Adipose tissue (tissue), 3 donors: Measurements from ENCODE around the gene METTL8. TPM values are rescaled to one million over a fixed set of nuclear protein-coding genes. Genes with fewer than 3 reads are reported as not detected.

ENCODE experiments used
- H3K27ac ChIP-seq: one replicate; pipeline ENCODE4 v1.5.1; 2013; ENCODE audit warnings: low read depth, low read length
- WGBS, 3 donors: extraction: QIAGEN DNeasy Blood & Tissue Kit; methylation state at CpG; one replicate each; pipeline ENCODE4 v1.1.7; 2013; 5-methylcytosine and 5-hydroxymethylcytosine counted together
- polyA plus RNA-seq, 3 donors: library from polyadenylated mRNA; stranded (reverse); fragments of 200-250 nt; gene quantifications; one replicate each; pipeline ENCODE4 v1.2.3, GENCODE V29; 2013
- donor health status: healthy with polysubstance abuse.
- donor health status: Bipolar disorder and iron deficiency.
- donor health status: healthy.

The METTL8 gene
- polyA plus RNA-seq, 3 donors = 2.8 to 8.1 (median 3.8) TPM

GRCh38 chr2:171297956-171298355 lies 135.8 kb downstream of the METTL8 start:
- WGBS, 3 donors = 80 to 96% (median 88%) methylated on average over 2 of the region's 2 CpGs
- H3K27ac ChIP-seq = no peak overlapping the region

GRCh38 chr2:171294608-171295007 lies 139.2 kb downstream of the METTL8 start:
- no peak overlapping the region for H3K27ac ChIP-seq
- 92 to 98% (median 93%) methylated on average over 5 of the region's 5 CpGs for WGBS, 3 donors

GRCh38 chr2:171293661-171294060 lies 140.1 kb downstream of the METTL8 start:
- 81 to 89% (median 85%) methylated on average over 5 of the region's 5 CpGs for WGBS, 3 donors
- no peak overlapping the region for H3K27ac ChIP-seq

GRCh38 chr2:171289991-171290390 lies 143.8 kb downstream of the METTL8 start:
- WGBS, 3 donors = 64 to 85% (median 75%) methylated on average over 3 of the region's 3 CpGs
- no peak overlapping the region for H3K27ac ChIP-seq

GRCh38 chr2:171289316-171289715 lies 144.5 kb downstream of the METTL8 start:
- H3K27ac ChIP-seq = no peak overlapping the region

- whole genome bisulfite sequencing, 3 donors = 40 to 56% (median 41%) methylated on average over 4 of the region's 4 CpGs
- H3K27ac ChIP-seq = no peak overlapping the region
Measured at GRCh38 chr2:171287611-171288010, 146.2 kb downstream of the METTL8 start.

- no peak overlapping the region for H3K27ac ChIP-seq
Measured at GRCh38 chr2:171287036-171287571, 146.7 kb downstream of the METTL8 start.

GRCh38 chr2:171281110-171281509 lies 152.7 kb downstream of the METTL8 start:
- H3K27ac ChIP-seq = no peak overlapping the region
- 87 to 96% (median 96%) methylated on average over 3 of the region's 3 CpGs for WGBS, 3 donors

GRCh38 chr2:171279983-171280790 lies 153.6 kb downstream of the METTL8 start:
- H3K27ac ChIP-seq = no peak overlapping the region
- whole genome bisulfite sequencing, 3 donors = 78 to 82% (median 78%) methylated on average over 13 of the region's 13 CpGs

GRCh38 chr2:171274757-171275156 lies 159.0 kb downstream of the METTL8 start:
- H3K27ac ChIP-seq = no peak overlapping the region
- WGBS, 3 donors = 94 to 97% (median 96%) methylated on average over 2 of the region's 2 CpGs

- H3K27ac ChIP-seq = no peak overlapping the region
- WGBS, 3 donors = 14 to 58% (median 43%) methylated on average over 1 of the region's 1 CpG
Measured at GRCh38 chr2:171271971-171272436, 161.8 kb downstream of the METTL8 start.

GRCh38 chr2:171271386-171271785 lies 162.4 kb downstream of the METTL8 start:
- WGBS, 3 donors = 56 to 73% (median 60%) methylated on average over 1 of the region's 1 CpG
- H3K27ac ChIP-seq = no peak overlapping the region

- 72 to 80% (median 74%) methylated on average over 4 of the region's 4 CpGs for WGBS, 3 donors
Measured at GRCh38 chr2:171267855-171268629, 165.7 kb downstream of the METTL8 start.

More at GRCh38 chr2:171267855-171268629, 165.7 kb downstream of the METTL8 start:
- no peak overlapping the region for H3K27ac ChIP-seq

Other genes starting within 250 kb of the METTL8 start
- 1 to 10 TPM; 3.4 to 5.8 (median 3.7) TPM for gene DCAF17, start 236 bp upstream of the METTL8 start, polyA plus RNA-seq
- 100 to 1,000 TPM in 1 of 3 donors, 10 to 100 TPM in 1, 1 to 10 TPM in 1; 9.5 to 138 (median 79.3) TPM for gene CYBRD1, start 88.5 kb upstream of the METTL8 start, polyA plus RNA-seq